ENCODE data around the gene PDE4B.

Gene PDE4B

DNA sequence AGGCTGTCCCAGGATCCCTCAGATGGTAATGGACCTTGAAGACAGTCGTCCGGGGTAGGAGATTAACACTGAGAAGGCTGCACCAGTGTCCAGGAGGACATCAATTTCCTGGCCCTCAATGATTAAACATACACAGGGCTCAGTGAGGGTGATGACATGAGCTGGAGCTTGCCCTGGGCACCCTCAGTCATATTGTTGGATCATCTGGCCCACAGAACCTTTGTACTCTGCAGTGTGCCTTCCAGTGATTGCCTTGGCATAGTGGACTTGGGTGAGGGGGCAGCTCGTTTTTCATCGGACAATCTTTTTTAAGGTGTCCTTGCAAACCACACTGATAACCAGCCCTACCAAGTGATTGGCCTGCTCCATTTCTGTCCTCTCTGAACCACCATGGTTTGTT lies 630.1 kb downstream of the PDE4B start:
- no peak for DNase-seq (ENCODE audit: low read depth)
